Endothelial cell of umbilical vein (primary cell): Measurements from ENCODE around the gene GNB2. TPM values are rescaled to one million over a fixed set of nuclear protein-coding genes. Genes with fewer than 3 reads are reported as not detected.

Experiments used
- BruUV-seq: library from RNA; stranded (reverse); fragments of 400-500 nt; replicated peaks from 2 replicates; lab custom pipeline; 2021; lab: Mats Ljungman, UMichigan
- CTCF ChIA-PET: fragments of 300-600, 350-600 bp; sonication (Branson Sonifier 250); formaldehyde crosslinking; loops from one replicate; lab custom pipeline; 2021; ENCODE audit warnings: antibody characterized with exemption, inconsistent platforms; lab: Charles Lee
- POLR2A ChIA-PET: fragments of 300-600, 350-600 bp; sonication (Branson Sonifier 250); formaldehyde crosslinking; loops from one replicate; lab custom pipeline; 2021; ENCODE audit warnings: antibody characterized with exemption, inconsistent platforms; lab: Charles Lee
- DNase-seq: peaks from one replicate; pipeline ENCODE4 v3.0.0-alpha.2; 2011; ENCODE audit warnings: low read depth, low spot score
- FAIRE-seq: peaks from 2 replicates; lab custom pipeline; 2011; peaks lifted over from hg19 to GRCh38; lab: Jason Lieb, UNC
- H2AFZ ChIP-seq: 2 replicates; pipeline ENCODE4 v1.6.0; 2012; ENCODE audit warnings: low read depth, low read length, control low read depth, inconsistent platforms
- H3K27ac ChIP-seq: 2 replicates; pipeline ENCODE4 v1.5.1; 2011; ENCODE audit warnings: low read depth, mild to moderate bottlenecking, control low read depth, low read length, moderate library complexity; ENCODE audit not compliant: insufficient read depth
- H3K27me3 ChIP-seq, 2 experiments: 2 replicates each; pipeline versions ENCODE4 v1.6.0 to v1.6.1; 2011; ENCODE audit warnings: low read length in 2 of 2, mixed read lengths in 1 of 2; ENCODE audit not compliant: control insufficient read depth in 2 of 2, insufficient read depth in 2 of 2
- H3K36me3 ChIP-seq, 2 experiments: 2 replicates in 1 of 2; 3 replicates in 1 of 2; pipeline ENCODE4 v1.5.1; 2011; ENCODE audit warnings: low read length in 2 of 2, mild to moderate bottlenecking in 1 of 2, moderate library complexity in 1 of 2; ENCODE audit not compliant: control insufficient read depth in 2 of 2, insufficient read depth in 2 of 2; ENCODE audit errors: extremely low read depth in 1 of 2
- H3K4me1 ChIP-seq: 3 replicates; pipeline ENCODE4 v1.5.1; 2011; ENCODE audit warnings: mild to moderate bottlenecking, low read length; ENCODE audit not compliant: control insufficient read depth, insufficient read depth; ENCODE audit errors: extremely low read depth
- H3K4me2 ChIP-seq: 2 replicates; pipeline ENCODE4 v1.6.1; 2011; ENCODE audit warnings: low read length, control low read depth, mixed read lengths; ENCODE audit not compliant: insufficient read depth
- H3K4me3 ChIP-seq, 3 experiments: fragments of 200-600 bp in 1 of 3; sonication (generic), shearing (Covaris generic) in 1 of 3; replicated peaks in 1 of 3; 2 replicates each; pipeline ENCODE4 v1.5.1; 2011 to 2016; ENCODE audit warnings: control low read depth in 3 of 3, low read length in 3 of 3, mild to moderate bottlenecking in 2 of 3, inconsistent platforms in 1 of 3, low read depth in 1 of 3, moderate library complexity in 1 of 3; ENCODE audit not compliant: insufficient read depth in 1 of 3
- H3K79me2 ChIP-seq: 2 replicates; pipeline ENCODE4 v1.6.0; 2012; ENCODE audit warnings: low read length, inconsistent platforms; ENCODE audit not compliant: control insufficient read depth, insufficient read depth
- H3K9ac ChIP-seq: replicated peaks from 2 replicates; pipeline ENCODE3; 2011; ENCODE audit warnings: low read length, control low read depth; ENCODE audit not compliant: insufficient read depth; ENCODE audit errors: extremely low read depth
- H3K9me1 ChIP-seq: replicated peaks from 3 replicates; pipeline ENCODE4 v1.6.0; 2011; ENCODE audit warnings: mild to moderate bottlenecking, low read length; ENCODE audit not compliant: control insufficient read depth, insufficient read depth; ENCODE audit errors: extremely low read depth
- H3K9me3 ChIP-seq: replicated peaks from 2 replicates; pipeline ENCODE4 v1.5.1; 2012; ENCODE audit warnings: low read length, inconsistent platforms; ENCODE audit not compliant: control insufficient read depth, insufficient read depth
- H4K20me1 ChIP-seq: replicated peaks from 2 replicates; pipeline ENCODE3; 2011; ENCODE audit warnings: mild to moderate bottlenecking, low read length; ENCODE audit not compliant: control insufficient read depth, insufficient read depth; ENCODE audit errors: extremely low read depth
- EZH2 ChIP-seq: IDR thresholded peaks from 2 replicates; pipeline ENCODE4 v1.6.1; 2012; ENCODE audit warnings: borderline replicate concordance, low read depth, mild to moderate bottlenecking, moderate library complexity, low read length, inconsistent platforms; ENCODE audit not compliant: severe bottlenecking
- FOS ChIP-seq: IDR thresholded peaks from 2 replicates; pipeline ENCODE4 v1.6.1; 2011; ENCODE audit warnings: mild to moderate bottlenecking, low read length, moderate library complexity, borderline replicate concordance; ENCODE audit not compliant: insufficient read depth
- GATA2 ChIP-seq: IDR thresholded peaks from 2 replicates; pipeline ENCODE4 v1.7.0; 2011; ENCODE audit warnings: low read depth, mild to moderate bottlenecking, moderate library complexity, mixed read lengths, low read length; ENCODE audit not compliant: insufficient read length, insufficient read depth
- MYC ChIP-seq: IDR thresholded peaks from one replicate; pipeline ENCODE4 v1.6.1; 2011; ENCODE audit warnings: mild to moderate bottlenecking, low read depth, low read length
- POLR2A ChIP-seq: IDR thresholded peaks from 2 replicates; pipeline ENCODE4 v1.6.1; 2012; ENCODE audit warnings: low read depth, mild to moderate bottlenecking, control low read depth, low read length
- POLR2AphosphoS5 ChIP-seq: IDR thresholded peaks from 2 replicates; pipeline ENCODE4 v1.6.1; 2012; ENCODE audit warnings: low read depth, mild to moderate bottlenecking, control low read depth, low read length, moderate library complexity; ENCODE audit not compliant: insufficient read depth
- dilution Hi-C: fragments of 300-500 bp; cut with MboI; formaldehyde crosslinking; loops from one replicate; pipeline ENCODE4 v1.15.0; 2019; ENCODE audit warnings: low sequenced_read_pairs; ENCODE audit not compliant: extremely low pct_ligation_motif_present
- intact Hi-C: fragments of 100-400 bp; cut with micrococcal nuclease; formaldehyde crosslinking; loops from one replicate; pipeline ENCODE4 v1.10.0; 2022
- polyA plus RNA-seq, 4 experiments: library from polyadenylated mRNA; depleted of rRNA in 3 of 4; stranded (reverse) in 3 of 4; unstranded in 1 of 4; fragments of >200 nt; gene quantifications; 2 replicates each; pipeline versions ENCODE4 v1.2.1 to v1.2.3, GENCODE V29; 2011 to 2012; ENCODE audit warnings: missing spikeins in 1 of 4
- total RNA-seq: library from RNA; stranded (reverse); gene quantifications from 2 replicates; pipeline ENCODE4 v1.2.3, GENCODE V29; 2021
- TF ChIP-seq, protein P1 (sequence below), 2 donors: IDR thresholded peaks; 1 replicate in 1 of 2; 2 replicates in 1 of 2; pipeline ENCODE4 v1.5.1; 2011; ENCODE audit warnings: low read length in 2 of 2, mild to moderate bottlenecking in 2 of 2, moderate library complexity in 2 of 2, control low read depth in 1 of 2, inconsistent platforms in 1 of 2, low read depth in 1 of 2; ENCODE audit not compliant: insufficient read depth in 1 of 2; ENCODE audit errors: extremely low read depth in 1 of 2
- TF ChIP-seq, protein P2 (sequence below): IDR thresholded peaks from 2 replicates; pipeline ENCODE4 v1.6.1; 2011; ENCODE audit not compliant: insufficient read depth, insufficient read length

The GNB2 gene
- total and polyA plus RNA-seq, 2 donors (not counting 3 experiments of a cell fraction or from before 2014, with no cell fraction given), result 297 to 433 TPM

- POLR2A ChIA-PET, result no interaction called here
Observed at GRCh38 chr7:100641860-100642533, 31.5 kb upstream of the GNB2 start.

GRCh38 chr7:100642534-100642907 lies 31.0 kb upstream of the GNB2 start:
- intact Hi-C loops (no loop called here), dilution Hi-C loops (no loop called here)
- Histone ChIP-seq H4K20me1 (no peaks in the 10 kb centered on the region), H2AFZ (no peak overlapping the region), H3K36me3 (no peaks in the 10 kb centered on the region), H3K4me3 (no peak overlapping the region), H3K9me3 (no peaks in the 10 kb centered on the region), H3K4me1 (no peaks in the 10 kb centered on the region), H3K79me2 (no peaks in the 10 kb centered on the region), H3K9ac (no peak overlapping the region), H3K27ac (no peak overlapping the region), H3K9me1 (no peaks in the 10 kb centered on the region), H3K4me2 (no peak overlapping the region), H3K27me3 (no peaks in the 10 kb centered on the region)
- ChIA-PET POLR2A (no interaction called here), CTCF (no interaction called here)
- BruUV-seq, result no TSS peak
- TF ChIP-seq, protein P1, sequence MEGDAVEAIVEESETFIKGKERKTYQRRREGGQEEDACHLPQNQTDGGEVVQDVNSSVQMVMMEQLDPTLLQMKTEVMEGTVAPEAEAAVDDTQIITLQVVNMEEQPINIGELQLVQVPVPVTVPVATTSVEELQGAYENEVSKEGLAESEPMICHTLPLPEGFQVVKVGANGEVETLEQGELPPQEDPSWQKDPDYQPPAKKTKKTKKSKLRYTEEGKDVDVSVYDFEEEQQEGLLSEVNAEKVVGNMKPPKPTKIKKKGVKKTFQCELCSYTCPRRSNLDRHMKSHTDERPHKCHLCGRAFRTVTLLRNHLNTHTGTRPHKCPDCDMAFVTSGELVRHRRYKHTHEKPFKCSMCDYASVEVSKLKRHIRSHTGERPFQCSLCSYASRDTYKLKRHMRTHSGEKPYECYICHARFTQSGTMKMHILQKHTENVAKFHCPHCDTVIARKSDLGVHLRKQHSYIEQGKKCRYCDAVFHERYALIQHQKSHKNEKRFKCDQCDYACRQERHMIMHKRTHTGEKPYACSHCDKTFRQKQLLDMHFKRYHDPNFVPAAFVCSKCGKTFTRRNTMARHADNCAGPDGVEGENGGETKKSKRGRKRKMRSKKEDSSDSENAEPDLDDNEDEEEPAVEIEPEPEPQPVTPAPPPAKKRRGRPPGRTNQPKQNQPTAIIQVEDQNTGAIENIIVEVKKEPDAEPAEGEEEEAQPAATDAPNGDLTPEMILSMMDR (IDR thresholded peaks at IDR 0.05; ENCODE audit: extremely low read depth in 1 of 2, insufficient read depth in 1 of 2, low read depth in 1 of 2, low read length in 2 of 2), result no peak
- TF ChIP-seq FOS (no peak), MYC (no peak), EZH2 (no peak), GATA2 (no peak)
- TF ChIP-seq, protein P2, sequence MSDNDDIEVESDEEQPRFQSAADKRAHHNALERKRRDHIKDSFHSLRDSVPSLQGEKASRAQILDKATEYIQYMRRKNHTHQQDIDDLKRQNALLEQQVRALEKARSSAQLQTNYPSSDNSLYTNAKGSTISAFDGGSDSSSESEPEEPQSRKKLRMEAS, result no peak
- FAIRE-seq (no peak), DNase-seq (no peak)

More at GRCh38 chr7:100641860-100642533, 31.5 kb upstream of the GNB2 start:
- no peaks in the 10 kb centered on the region for H4K20me1 ChIP-seq
- H3K27ac ChIP-seq, result no peak overlapping the region
- no peak overlapping the region for H2AFZ ChIP-seq
- no peak overlapping the region for H3K4me3 ChIP-seq
- H3K9ac ChIP-seq, result no peak overlapping the region
- no TSS peak for BruUV-seq
- H3K36me3 ChIP-seq, result no peaks in the 10 kb centered on the region
- H3K9me3 ChIP-seq, result no peaks in the 10 kb centered on the region
- no peaks in the 10 kb centered on the region for H3K27me3 ChIP-seq
- TF ChIP-seq POLR2A (no peak), GATA2 (no peak), EZH2 (no peak), POLR2AphosphoS5 (no peak)
- TF ChIP-seq, protein P2, result no peak
- dilution Hi-C loops, result no loop called here
- H3K79me2 ChIP-seq, result no peaks in the 10 kb centered on the region
- H3K4me2 ChIP-seq, result no peak overlapping the region
- H3K9me1 ChIP-seq, result no peaks in the 10 kb centered on the region
- intact Hi-C loops, result no loop called here
- DNase-seq, result no peak
- FAIRE-seq, result no peak
- no peaks in the 10 kb centered on the region for H3K4me1 ChIP-seq
- CTCF ChIA-PET, result no interaction called here
